K562 (cell line): ENCODE data around the gene TRAPPC2L. TPM values are rescaled to one million over a fixed set of nuclear protein-coding genes. Genes with fewer than 3 reads are reported as not detected.

Experiments used
- ATAC-seq: fragments of 200-7000 bp; cut with Tn5 transposase; 3 replicates; pipeline ENCODE4 v1.9.1; 2020; ENCODE audit warnings: moderate library complexity
- BruUV-seq: library from RNA; stranded (reverse); fragments of 400-500 nt; replicated peaks from 2 replicates; lab custom pipeline; 2021; lab: Mats Ljungman, UMichigan
- CTCF ChIA-PET: fragments of 300-600 bp; formaldehyde crosslinking; extraction: SDS; loops from one replicate; lab custom pipeline; 2021; ENCODE audit warnings: low intra/inter-chr PET ratio; lab: Yijun Ruan, JAX
- POLR2A ChIA-PET: fragments of 300-600, 350-650 bp; sonication (Branson Sonifier 250); formaldehyde crosslinking; extraction: SDS; loops from one replicate; lab custom pipeline; 2021; ENCODE audit warnings: antibody characterized with exemption, inconsistent platforms; lab: Yijun Ruan, JAX
- DNase-seq, 4 experiments: peaks; one replicate each; pipeline versions ENCODE4 v3.0.0 to v3.0.0-alpha.2; 2011 to 2018; ENCODE audit warnings: low spot score in 3 of 4, mixed read lengths in 3 of 4; ENCODE audit errors: extremely low read depth in 1 of 4
- FAIRE-seq: peaks from 2 replicates; lab custom pipeline; 2011; peaks lifted over from hg19 to GRCh38; lab: Jason Lieb, UNC
- H2AFZ ChIP-seq: 2 replicates; pipeline ENCODE4 v1.6.0; 2011; ENCODE audit warnings: low read depth, low read length, control low read depth, inconsistent platforms
- H3K27ac ChIP-seq: fragments of 200-600 bp; 3 replicates; pipeline ENCODE4 v1.8.0; 2011; ENCODE audit warnings: low read depth, mild to moderate bottlenecking, control low read depth, inconsistent platforms, low read length, moderate library complexity, mixed read lengths; ENCODE audit errors: extremely low read depth
- H3K27me3 ChIP-seq, 2 experiments: fragments of 300-600 bp in 1 of 2; 2 replicates in 1 of 2; 3 replicates in 1 of 2; pipeline versions ENCODE4 v1.6.0 to v1.8.0; 2011; ENCODE audit warnings: inconsistent platforms in 2 of 2, low read length in 2 of 2, mild to moderate bottlenecking in 1 of 2, mixed read lengths in 1 of 2, moderate library complexity in 1 of 2; ENCODE audit not compliant: control insufficient read depth in 2 of 2, insufficient read depth in 2 of 2
- H3K36me3 ChIP-seq: fragments of 300-600 bp; 3 replicates; pipeline ENCODE4 v1.8.0; 2011; ENCODE audit warnings: mild to moderate bottlenecking, low read length, inconsistent platforms; ENCODE audit not compliant: control insufficient read depth, insufficient read depth
- H3K4me1 ChIP-seq, 2 experiments: fragments of 200-600 bp in 1 of 2; replicated peaks in 1 of 2; 2 replicates in 1 of 2; 3 replicates in 1 of 2; pipeline versions ENCODE4 v1.5.1 to v1.8.0; 2011; ENCODE audit warnings: inconsistent platforms in 2 of 2, low read length in 2 of 2, mild to moderate bottlenecking in 1 of 2, mixed read lengths in 1 of 2, moderate library complexity in 1 of 2; ENCODE audit not compliant: control insufficient read depth in 2 of 2, insufficient read depth in 2 of 2
- H3K4me2 ChIP-seq: 2 replicates; pipeline ENCODE4 v1.6.1; 2011; ENCODE audit warnings: low read length, control low read depth, inconsistent platforms, mixed read lengths; ENCODE audit not compliant: insufficient read depth
- H3K4me3 ChIP-seq: fragments of 200-600 bp; sonication (generic), shearing (Covaris generic); 2 replicates; pipeline ENCODE4 v1.5.1; 2016; ENCODE audit warnings: control low read depth, inconsistent platforms
- H3K79me2 ChIP-seq: fragments of 200-600 bp; 3 replicates; pipeline ENCODE4 v1.8.0; 2011; ENCODE audit warnings: low read length, inconsistent platforms; ENCODE audit not compliant: control insufficient read depth, insufficient read depth
- H3K9ac ChIP-seq, 2 experiments: 2 replicates each; pipeline versions ENCODE4 v1.6.0 to v1.6.1; 2011; ENCODE audit warnings: low read depth in 2 of 2, low read length in 2 of 2, control low read depth in 1 of 2, inconsistent platforms in 1 of 2, mild to moderate bottlenecking in 1 of 2, mixed read lengths in 1 of 2; ENCODE audit not compliant: insufficient read depth in 1 of 2
- H3K9me1 ChIP-seq: one replicate; pipeline ENCODE4 v1.6.0; 2011; ENCODE audit warnings: inconsistent platforms, mild to moderate bottlenecking, low read length, moderate library complexity; ENCODE audit not compliant: control insufficient read depth, insufficient read depth
- H3K9me3 ChIP-seq: replicated peaks from 2 replicates; pipeline ENCODE4 v1.5.1; 2011; ENCODE audit warnings: low read depth, low read length, inconsistent platforms; ENCODE audit not compliant: control insufficient read depth, insufficient read depth
- H4K20me1 ChIP-seq: replicated peaks from 2 replicates; pipeline ENCODE4 v1.6.1; 2011; ENCODE audit warnings: low read length, inconsistent platforms, mixed read lengths; ENCODE audit not compliant: control insufficient read depth, insufficient read depth
- HDAC2 ChIP-seq: fragments of 450-650 bp; IDR thresholded peaks from 2 replicates; pipeline ENCODE4 v1.6.1; 2016; ENCODE audit warnings: mild to moderate bottlenecking
- NRF1 ChIP-seq, 2 experiments: fragments of 450-650 bp; IDR thresholded peaks in 1 of 2; conservative IDR thresholded peaks in 1 of 2; 2 replicates each; pipeline ENCODE4 v1.6.1; 2014; ENCODE audit warnings: mild to moderate bottlenecking in 2 of 2
- PHB ChIP-seq: fragments of 250-450 bp; sonication (Bioruptor Pico); IDR thresholded peaks from 2 replicates; pipeline ENCODE4 v1.5.0; 2021
- RBM22 ChIP-seq: fragments of 200-400 bp; formaldehyde crosslinking; IDR thresholded peaks from 2 replicates; pipeline ENCODE4 v1.6.1; 2018; ENCODE audit warnings: low read length, low read depth; ENCODE audit not compliant: poor library complexity, severe bottlenecking
- YY1 ChIP-seq, 3 experiments: IDR thresholded peaks; 2 replicates each; pipeline ENCODE4 v1.6.1; 2011; ENCODE audit warnings: low read length in 2 of 3, mild to moderate bottlenecking in 2 of 3, moderate library complexity in 2 of 3, borderline replicate concordance in 1 of 3, control low read depth in 1 of 3, low read depth in 1 of 3; ENCODE audit not compliant: insufficient read depth in 3 of 3, insufficient replicate concordance in 2 of 3, control insufficient read depth in 1 of 3, insufficient read length in 1 of 3; ENCODE audit errors: extremely low read depth in 1 of 3
- whole genome bisulfite sequencing: fragments of 100-300 bp; shearing (Covaris generic); methylation state at CpG from one replicate; pipeline ENCODE4 v1.1.6; 2016; ENCODE audit warnings: low coverage, mixed read lengths; ENCODE audit not compliant: insufficient coverage; ENCODE audit errors: missing lambda C conversion rate; 5-methylcytosine and 5-hydroxymethylcytosine counted together
- in situ Hi-C: fragments of 300-500 bp; cut with MboI; formaldehyde crosslinking; loops from 4 replicates; pipeline ENCODE4 v1.15.0; 2018; ENCODE audit warnings: inconsistent platforms, mixed read lengths
- intact Hi-C: fragments of 100-400 bp; cut with micrococcal nuclease; formaldehyde crosslinking; loops from 2 replicates; pipeline ENCODE4 v1.14.2; 2022
- polyA plus RNA-seq, 8 experiments: library from polyadenylated mRNA; depleted of rRNA in 4 of 8; stranded (reverse) in 5 of 8; unstranded in 3 of 8; fragments of >200 nt; fragmentation: Nextera tagmentation in 2 of 8; fragmentation: Illumina TruSeq in 1 of 8; extraction: Ambion mirVana in 2 of 8; extraction: Trizol in 1 of 8; gene quantifications; 2 replicates each; pipeline versions ENCODE4 v1.2.1 to v1.2.3, GENCODE V29; 2011 to 2014; ENCODE audit warnings: inconsistent platforms in 1 of 8, missing spikeins in 1 of 8
- total RNA-seq, 7 experiments: library from RNA; depleted of rRNA in 6 of 7; stranded (reverse); fragments of >200 nt in 6 of 7; fragmentation: Illumina TruSeq in 2 of 7; extraction: Trizol in 2 of 7; gene quantifications; 2 replicates each; pipeline versions ENCODE4 v1.2.1 to v1.2.3, GENCODE V29; 2011 to 2021; ENCODE audit warnings: low replicate concordance in 1 of 7
- TF ChIP-seq, protein P1 (sequence below): fragments of 250-450 bp; sonication (Bioruptor Pico); IDR thresholded peaks from 2 replicates; pipeline ENCODE4 v1.5.0; 2020; ENCODE audit warnings: mild to moderate bottlenecking
- TF ChIP-seq, protein P2 (sequence below): IDR thresholded peaks from 2 replicates; pipeline ENCODE4 v1.6.1; 2012; ENCODE audit warnings: low read depth, low read length, improper control_type of control experiment, borderline replicate concordance
- TF ChIP-seq, protein P3 (sequence below): sonication (generic); formaldehyde crosslinking; IDR thresholded peaks from 2 replicates; pipeline ENCODE4 v1.8.1; 2023; ENCODE audit warnings: mild to moderate bottlenecking, missing genetic modification reagents

The TRAPPC2L gene
- total and polyA plus RNA-seq, 9 of the 15 experiments (the other 6 are each of a cell fraction or from before 2014, with no cell fraction given) = 60.4 to 398 (median 97.5) TPM

DNA sequence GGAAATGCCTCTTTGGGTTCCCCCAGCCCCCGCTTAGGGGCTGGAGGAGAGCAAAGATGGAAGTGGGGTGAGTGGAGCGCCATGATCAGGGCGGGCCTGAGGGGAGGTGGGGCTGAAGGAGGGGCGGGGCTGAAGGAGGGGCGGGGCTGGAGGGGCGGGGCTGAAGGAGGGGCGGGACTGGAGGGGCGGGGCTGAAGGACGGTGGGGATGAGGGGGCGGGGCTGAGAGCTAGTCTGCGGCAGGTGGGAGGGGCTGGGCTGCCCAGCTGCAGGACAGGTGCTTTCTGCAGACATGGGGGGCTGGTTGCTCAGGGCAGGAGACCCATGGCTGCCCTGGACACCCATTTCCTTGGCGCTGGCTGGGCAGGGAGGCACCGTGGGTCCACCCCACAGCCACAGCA is 48.6 kb downstream of the TRAPPC2L start (continued):
- peak in 1 of 3 experiments; percentile 43 for TF ChIP-seq YY1 (IDR thresholded peaks at IDR 0.05; ENCODE audit: borderline replicate concordance in 1 of 3, control insufficient read depth in 1 of 3, extremely low read depth in 1 of 3, insufficient read depth in 3 of 3, insufficient read length in 1 of 3, insufficient replicate concordance in 2 of 3, low read depth in 1 of 3, low read length in 2 of 3)
- TF ChIP-seq, all 486 proteins: peak for 6

DNA sequence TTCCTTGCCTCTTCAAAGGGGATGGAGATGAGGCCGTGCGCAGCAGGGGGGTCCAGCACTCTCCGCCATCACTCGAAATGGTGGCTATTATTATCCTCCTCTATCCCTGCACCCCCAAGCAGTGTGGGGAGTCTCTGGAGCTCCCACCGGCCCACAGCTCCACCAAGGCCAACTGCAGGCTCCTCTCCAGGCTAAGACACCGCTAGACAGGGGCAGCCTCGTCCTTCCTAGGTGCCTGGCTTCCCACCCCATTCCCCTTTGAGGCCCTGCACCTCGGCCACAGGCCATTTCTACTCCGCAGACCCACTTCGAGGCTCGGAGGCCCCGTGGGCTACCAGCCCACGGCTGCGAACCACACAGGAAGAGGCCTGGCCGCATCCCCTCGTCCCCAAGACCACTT is 49.1 kb downstream of the TRAPPC2L start:
- ATAC-seq (peak; percentile 63), FAIRE-seq (peak; percentile 19), DNase-seq (peak in 1 of 4 experiments; percentile 39)
- H3K36me3 ChIP-seq = peaks cover 73% of the 10 kb centered on the region; the same call in 2 of the 3 replicates
- no peaks in the 10 kb centered on the region for H3K27me3 ChIP-seq
- POLR2A ChIA-PET = interaction anchor here (0.7 to 1.0 kb wide), 2 partner anchors 16 to 25 kb away, joined by 3 to 4 read pairs; no protein-coding TSS in a partner anchor
- in situ Hi-C loops (no loop called here), intact Hi-C loops (no loop called here)
- H3K27ac ChIP-seq = no peak overlapping the region
- BruUV-seq = no TSS peak
- H4K20me1 ChIP-seq = peaks cover 79% of the 10 kb centered on the region
- no peak overlapping the region for H3K4me3 ChIP-seq
- CTCF ChIA-PET = no interaction called here
- no peak overlapping the region for H3K9ac ChIP-seq
- 38% methylated on average over 14 of the region's 16 CpGs for WGBS
- TF ChIP-seq, protein P1, sequence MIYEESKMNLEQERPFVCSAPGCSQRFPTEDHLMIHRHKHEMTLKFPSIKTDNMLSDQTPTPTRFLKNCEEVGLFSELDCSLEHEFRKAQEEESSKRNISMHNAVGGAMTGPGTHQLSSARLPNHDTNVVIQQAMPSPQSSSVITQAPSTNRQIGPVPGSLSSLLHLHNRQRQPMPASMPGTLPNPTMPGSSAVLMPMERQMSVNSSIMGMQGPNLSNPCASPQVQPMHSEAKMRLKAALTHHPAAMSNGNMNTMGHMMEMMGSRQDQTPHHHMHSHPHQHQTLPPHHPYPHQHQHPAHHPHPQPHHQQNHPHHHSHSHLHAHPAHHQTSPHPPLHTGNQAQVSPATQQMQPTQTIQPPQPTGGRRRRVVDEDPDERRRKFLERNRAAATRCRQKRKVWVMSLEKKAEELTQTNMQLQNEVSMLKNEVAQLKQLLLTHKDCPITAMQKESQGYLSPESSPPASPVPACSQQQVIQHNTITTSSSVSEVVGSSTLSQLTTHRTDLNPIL = no peak
- TF ChIP-seq NRF1 (conservative IDR thresholded peaks at IDR 0.05 in 1 of 2, IDR thresholded peaks at IDR 0.05 in 1 of 2) (0 out of 4 replicates have a peak, but pooled peaks of 1 of the 2 experiments have one; percentile 21), RBM22 (peak; percentile 51), HDAC2 (no peak), PHB (CRISPR knock-in tag) (no peak)
- TF ChIP-seq, protein P2, sequence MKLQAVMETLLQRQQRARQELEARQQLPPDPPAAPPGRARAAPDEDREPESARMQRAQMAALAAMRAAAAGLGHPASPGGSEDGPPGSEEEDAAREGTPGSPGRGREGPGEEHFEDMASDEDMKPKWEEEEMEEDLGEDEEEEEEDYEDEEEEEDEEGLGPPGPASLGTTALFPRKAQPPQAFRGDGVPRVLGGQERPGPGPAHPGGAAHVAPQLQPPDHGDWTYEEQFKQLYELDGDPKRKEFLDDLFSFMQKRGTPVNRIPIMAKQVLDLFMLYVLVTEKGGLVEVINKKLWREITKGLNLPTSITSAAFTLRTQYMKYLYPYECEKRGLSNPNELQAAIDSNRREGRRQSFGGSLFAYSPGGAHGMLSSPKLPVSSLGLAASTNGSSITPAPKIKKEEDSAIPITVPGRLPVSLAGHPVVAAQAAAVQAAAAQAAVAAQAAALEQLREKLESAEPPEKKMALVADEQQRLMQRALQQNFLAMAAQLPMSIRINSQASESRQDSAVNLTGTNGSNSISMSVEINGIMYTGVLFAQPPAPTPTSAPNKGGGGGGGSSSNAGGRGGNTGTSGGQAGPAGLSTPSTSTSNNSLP = no peak
- TF ChIP-seq, protein P3, sequence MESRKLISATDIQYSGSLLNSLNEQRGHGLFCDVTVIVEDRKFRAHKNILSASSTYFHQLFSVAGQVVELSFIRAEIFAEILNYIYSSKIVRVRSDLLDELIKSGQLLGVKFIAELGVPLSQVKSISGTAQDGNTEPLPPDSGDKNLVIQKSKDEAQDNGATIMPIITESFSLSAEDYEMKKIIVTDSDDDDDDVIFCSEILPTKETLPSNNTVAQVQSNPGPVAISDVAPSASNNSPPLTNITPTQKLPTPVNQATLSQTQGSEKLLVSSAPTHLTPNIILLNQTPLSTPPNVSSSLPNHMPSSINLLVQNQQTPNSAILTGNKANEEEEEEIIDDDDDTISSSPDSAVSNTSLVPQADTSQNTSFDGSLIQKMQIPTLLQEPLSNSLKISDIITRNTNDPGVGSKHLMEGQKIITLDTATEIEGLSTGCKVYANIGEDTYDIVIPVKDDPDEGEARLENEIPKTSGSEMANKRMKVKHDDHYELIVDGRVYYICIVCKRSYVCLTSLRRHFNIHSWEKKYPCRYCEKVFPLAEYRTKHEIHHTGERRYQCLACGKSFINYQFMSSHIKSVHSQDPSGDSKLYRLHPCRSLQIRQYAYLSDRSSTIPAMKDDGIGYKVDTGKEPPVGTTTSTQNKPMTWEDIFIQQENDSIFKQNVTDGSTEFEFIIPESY (CRISPR knock-in tag) = peak; percentile 9; the same call in 1 of the 2 replicates
- H3K9me3 ChIP-seq = no peaks in the 10 kb centered on the region
- H2AFZ ChIP-seq = no peak overlapping the region
- no peak overlapping the region for H3K4me2 ChIP-seq
- H3K4me1 ChIP-seq = peaks cover 8 to 94% of the 10 kb centered on the region in 2 experiments; a peak in 4 of 5 replicates
- peaks cover 94% of the 10 kb centered on the region for H3K79me2 ChIP-seq
- peaks cover 18% of the 10 kb centered on the region for H3K9me1 ChIP-seq
